T-helper 1 cell treated with Interleukin-12 subunit alpha and Interleukin-12 subunit beta and Interleukin-4 antibody, amounts not matched to agents 30 ng/mL and 1 ng/mL, for 36 hours (primary cell): ENCODE results near the gene CYP4B1. TPM values are rescaled to one million over a fixed set of nuclear protein-coding genes. Genes with fewer than 3 reads are reported as not detected.
"Not testable (repeated sequence)": the region's sequence is repeated elsewhere in the genome, so short reads cannot be mapped to it uniquely, and the experiment has no call there.

Experiments
- intact Hi-C: fragments of 100-400 bp; cut with micrococcal nuclease; formaldehyde crosslinking; loops from one replicate; pipeline ENCODE4 v1.15.1; 2024
- total RNA-seq: library from RNA; stranded (reverse); gene quantifications from 2 replicates; pipeline ENCODE4 v1.2.3, GENCODE V29; 2022

CYP4B1 gene
- total RNA-seq, 1 donor from 2014 or later = 0.10 TPM

DNA sequence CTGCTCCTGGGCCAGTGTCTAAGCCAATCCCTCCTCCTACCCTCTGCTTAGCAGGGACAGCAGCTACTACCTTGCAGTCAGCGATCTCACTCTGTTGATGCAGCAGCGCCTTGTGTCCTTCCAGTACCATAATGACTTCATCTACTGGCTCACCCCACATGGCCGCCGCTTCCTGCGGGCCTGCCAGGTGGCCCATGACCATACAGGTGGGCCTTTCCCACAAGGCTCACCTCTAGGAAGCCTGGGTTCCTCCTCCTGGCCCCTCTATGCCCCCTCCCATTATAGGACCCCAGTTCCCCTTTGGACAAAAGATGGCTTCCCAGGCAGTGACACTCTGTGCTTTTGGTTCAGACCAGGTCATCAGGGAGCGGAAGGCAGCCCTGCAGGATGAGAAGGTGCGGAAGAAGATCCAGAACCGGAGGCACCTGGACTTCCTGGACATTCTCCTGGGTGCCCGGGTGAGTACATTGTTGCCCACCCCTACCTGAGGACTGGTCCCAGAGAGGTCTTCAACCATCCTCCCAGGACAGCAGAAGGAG is 15.1 kb downstream of the CYP4B1 start:
- intact Hi-C loops = no loop called here

DNA sequence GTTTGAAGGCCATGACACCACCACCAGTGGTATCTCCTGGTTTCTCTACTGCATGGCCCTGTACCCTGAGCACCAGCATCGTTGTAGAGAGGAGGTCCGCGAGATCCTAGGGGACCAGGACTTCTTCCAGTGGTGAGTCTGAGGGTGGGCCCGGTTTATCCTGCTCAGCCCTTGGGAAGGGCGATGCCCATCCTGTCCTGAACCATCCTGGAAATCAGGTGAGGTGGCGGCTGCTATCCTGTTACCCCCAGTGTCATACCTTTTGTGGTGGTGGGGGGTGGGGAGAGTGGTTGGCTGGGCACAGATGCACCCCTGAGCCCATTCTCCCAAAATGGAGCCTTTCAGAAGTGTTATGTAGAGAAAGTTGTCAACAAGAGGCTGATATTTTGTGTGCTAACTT is 16.3 kb downstream of the CYP4B1 start:
- intact Hi-C loops = no loop called here

- intact Hi-C loops = no loop called here
These were observed 18.1 kb downstream of the CYP4B1 start for GRCh38 chr1:46816930-46817329.

DNA sequence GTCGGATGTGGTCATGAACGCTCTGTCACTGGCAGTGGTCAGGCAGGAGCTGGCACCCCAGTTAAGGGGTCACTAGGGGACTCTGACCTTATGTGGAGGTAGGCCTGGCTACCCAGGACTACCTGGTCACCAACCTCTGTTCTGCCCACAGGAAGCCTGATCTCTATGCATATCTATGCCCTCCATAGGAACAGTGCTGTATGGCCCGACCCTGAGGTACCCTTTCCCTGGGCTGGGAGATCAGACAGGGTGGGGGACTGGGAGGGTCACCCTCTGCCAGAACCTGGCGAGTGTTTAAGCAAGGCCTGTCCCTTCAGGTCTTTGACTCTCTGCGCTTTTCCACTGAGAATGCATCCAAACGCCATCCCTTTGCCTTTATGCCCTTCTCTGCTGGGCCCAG is 19.0 kb downstream of the CYP4B1 start:
- intact Hi-C loops = no loop called here

DNA sequence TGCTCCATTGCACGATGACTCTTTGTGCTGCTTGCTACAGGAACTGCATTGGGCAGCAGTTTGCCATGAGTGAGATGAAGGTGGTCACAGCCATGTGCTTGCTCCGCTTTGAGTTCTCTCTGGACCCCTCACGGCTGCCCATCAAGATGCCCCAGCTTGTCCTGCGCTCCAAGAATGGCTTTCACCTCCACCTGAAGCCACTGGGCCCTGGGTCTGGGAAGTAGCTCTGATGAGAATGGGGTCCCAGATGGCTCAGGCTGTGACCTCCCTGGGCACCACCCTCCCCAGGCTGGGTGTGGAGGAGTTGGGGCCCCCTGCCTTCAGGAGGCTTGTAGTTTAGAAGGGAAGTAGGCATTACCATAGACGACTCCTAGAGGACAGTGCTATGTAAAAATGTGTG is 19.7 kb downstream of the CYP4B1 start:
- intact Hi-C loops = no loop called here

GRCh38 chr1:46819335-46819734 is 20.5 kb downstream of the CYP4B1 start:
- intact Hi-C loops = no loop called here

DNA sequence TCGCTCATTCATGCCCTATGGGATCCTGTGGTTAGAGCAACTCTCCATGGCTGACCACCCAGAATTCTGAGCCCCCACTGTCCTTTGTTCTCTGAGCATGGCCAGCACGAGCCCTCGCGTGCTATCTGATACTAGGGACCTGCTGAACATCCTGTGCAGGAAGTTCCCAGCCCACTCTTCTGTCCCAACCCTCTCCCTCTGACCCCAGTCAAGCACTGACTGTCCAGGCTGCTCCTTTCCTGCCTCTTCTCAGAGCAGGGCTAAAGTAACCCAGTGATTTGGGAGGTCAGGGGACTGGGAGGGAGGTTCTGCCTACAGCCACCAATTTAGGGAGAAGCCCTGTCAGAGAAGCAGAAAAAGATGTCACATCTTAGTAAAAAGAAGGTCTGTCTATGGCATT is 21.2 kb downstream of the CYP4B1 start:
- intact Hi-C loops = no loop called here

- intact Hi-C loops = no loop called here
These were observed 21.8 kb downstream of the CYP4B1 start for GRCh38 chr1:46820560-46821060.

DNA sequence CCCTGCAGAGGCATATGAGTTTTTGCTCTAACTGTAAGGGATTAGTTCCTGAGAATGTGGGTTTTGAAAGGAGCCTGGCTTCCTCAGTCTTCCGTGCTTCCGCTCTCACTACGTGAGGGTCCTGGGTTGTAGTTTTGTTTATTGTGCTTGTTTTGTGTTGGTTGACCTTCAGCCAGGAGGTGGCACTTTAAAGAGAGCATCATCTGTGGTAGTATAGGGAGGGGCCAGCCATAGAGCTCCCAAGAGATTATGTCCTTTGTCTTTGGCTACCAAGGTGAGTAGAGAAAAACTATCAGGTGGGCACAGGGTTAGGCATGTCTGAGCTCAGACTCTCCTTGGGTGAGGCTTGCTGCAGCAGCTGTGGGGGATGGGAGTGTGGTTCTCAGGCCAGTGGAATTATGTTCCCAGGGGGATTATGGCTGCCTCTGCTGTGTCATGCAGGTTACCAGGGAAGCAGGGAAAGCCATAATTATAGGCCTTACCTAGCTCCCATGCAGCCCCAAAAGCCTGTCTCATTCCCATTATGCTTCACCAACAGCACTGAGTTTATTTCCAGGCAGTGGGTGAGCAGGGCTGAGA is 23.5 kb downstream of the CYP4B1 start:
- intact Hi-C loops = no loop called here

- intact Hi-C loops = no loop called here
These were observed 24.3 kb downstream of the CYP4B1 start for GRCh38 chr1:46823151-46823550.

DNA sequence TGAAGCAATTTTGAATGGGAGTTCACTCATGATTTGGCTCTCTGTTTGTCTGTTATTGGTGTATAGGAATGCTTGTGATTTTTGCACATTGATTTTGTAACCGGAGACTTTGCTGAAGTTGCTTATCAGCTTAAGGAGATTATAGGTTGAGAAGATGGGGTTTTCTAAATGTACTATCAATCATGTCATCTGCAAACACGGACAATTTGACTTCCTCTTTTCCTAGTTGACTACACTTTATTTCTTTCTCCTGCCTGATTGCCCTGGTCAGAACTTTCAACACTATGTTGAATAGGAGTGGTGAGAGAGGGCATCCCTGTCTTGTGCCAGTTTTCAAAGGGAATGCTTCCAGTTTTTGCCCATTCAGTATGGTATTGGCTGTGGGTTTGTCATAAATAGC is 28.0 kb downstream of the CYP4B1 start:
- intact Hi-C loops = not testable (repeated sequence)

DNA sequence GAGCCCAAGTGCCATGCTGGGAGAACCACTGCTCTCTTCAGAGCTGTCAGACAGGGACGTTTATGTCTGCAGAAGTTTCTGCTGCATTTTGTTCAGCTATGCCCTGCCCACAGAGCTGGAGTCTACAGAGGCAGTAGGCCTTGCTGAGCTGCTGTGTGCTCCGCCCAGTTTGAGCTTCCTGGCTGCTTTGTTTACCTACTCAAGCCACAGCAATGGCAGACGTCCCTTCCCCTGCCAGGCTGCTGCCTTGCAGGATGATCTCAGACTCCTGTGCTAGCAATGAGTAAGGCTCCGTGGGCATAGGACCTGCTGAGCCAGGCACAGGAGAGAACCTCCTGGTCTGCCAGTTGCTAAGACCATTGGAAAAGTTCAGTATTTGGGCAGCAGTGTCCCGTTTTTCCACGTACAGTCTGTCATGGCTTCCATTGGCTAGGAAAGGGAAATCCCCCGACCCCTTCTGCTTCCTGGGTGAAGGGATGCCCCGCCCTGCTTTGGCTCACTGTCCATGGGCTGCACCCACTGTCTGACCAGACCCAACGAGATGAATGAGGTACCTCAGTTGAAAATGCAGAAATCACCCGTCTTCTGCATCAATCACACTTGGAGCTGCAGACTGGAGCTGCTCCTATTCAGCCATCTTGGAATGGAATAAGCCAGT is 31.9 kb downstream of the CYP4B1 start:
- intact Hi-C loops = no loop called here

DNA sequence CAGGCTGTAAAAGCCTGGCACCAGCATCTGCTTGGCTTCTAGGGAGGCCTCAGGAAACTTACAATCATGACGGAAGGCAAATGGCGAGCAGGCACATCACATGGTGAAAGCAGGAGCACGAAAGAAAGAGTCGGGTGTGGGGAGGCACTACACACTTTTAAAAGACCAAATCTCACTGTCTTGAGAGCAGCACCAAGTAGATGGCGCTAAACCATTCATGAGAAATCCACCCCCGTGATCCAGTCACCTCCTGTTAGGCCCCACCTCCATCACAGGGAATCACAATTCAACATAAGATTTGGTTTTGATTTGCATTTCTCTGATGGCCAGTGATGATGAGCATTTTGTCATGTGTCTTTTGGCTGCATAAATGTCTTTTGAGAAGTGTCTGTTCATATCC is 36.6 kb downstream of the CYP4B1 start:
- intact Hi-C loops = not testable (repeated sequence)

DNA sequence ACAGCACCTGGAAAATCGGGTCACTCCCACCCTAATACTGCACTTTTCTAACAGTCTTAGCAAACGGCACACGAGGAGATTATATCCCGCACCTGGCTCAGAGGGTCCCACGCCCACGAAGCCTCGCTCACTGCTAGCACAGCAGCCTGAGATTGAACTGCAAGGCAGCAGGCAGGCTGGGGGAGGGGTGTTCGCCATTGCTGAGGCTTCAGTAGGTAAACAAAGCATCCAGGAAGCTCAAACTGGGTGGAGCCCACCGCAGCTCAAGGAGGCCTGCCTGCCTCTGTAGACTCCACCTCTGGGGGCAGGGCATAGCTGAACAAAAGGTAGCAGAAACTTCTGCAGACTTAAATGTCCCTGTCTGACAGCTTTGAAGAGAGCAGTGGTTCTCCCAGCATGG is 47.5 kb downstream of the CYP4B1 start:
- intact Hi-C loops = not testable (repeated sequence)

GRCh38 chr1:46857660-46858065 is 58.8 kb downstream of the CYP4B1 start:
- intact Hi-C loops = not testable (repeated sequence)

- intact Hi-C loops = no loop called here
These were observed 63.5 kb downstream of the CYP4B1 start for GRCh38 chr1:46862348-46862747.

Other genes with a start within 250 kb of the CYP4B1 start
- gene KNCN, start 247.4 kb upstream of the CYP4B1 start, total RNA-seq = not detected in 2 replicates
- gene MKNK1, start 194.8 kb upstream of the CYP4B1 start, total RNA-seq = 115 TPM in 2 replicates
- 29.4 and 29.8 TPM in 2 replicates for gene MOB3C, start 182.2 kb upstream of the CYP4B1 start, total RNA-seq
- gene ATPAF1, start 130.7 kb upstream of the CYP4B1 start, total RNA-seq = 50.0 and 59.3 TPM in 2 replicates
- gene TEX38, start 127.2 kb upstream of the CYP4B1 start, total RNA-seq = 0.34 TPM in 1 of 2 replicates, not detected in the other
- gene EFCAB14, start 79.9 kb upstream of the CYP4B1 start, total RNA-seq = 95.5 and 97.4 TPM in 2 replicates
- not detected in 2 replicates for gene CYP4A11, start 142.4 kb downstream of the CYP4B1 start, total RNA-seq
- not detected in 2 replicates for gene CYP4X1, start 224.6 kb downstream of the CYP4B1 start, total RNA-seq